SKM-1 treated with dmso at 0.1 percent for 144 hours (cell line): ENCODE measurements around the gene SOHLH2.

Experiments used
- DNase-seq: peaks from one replicate; lab custom pipeline; 2025; ENCODE audit not compliant: unreplicated experiment; lab: John Stamatoyannopoulos, UW

SOHLH2 gene

DNA sequence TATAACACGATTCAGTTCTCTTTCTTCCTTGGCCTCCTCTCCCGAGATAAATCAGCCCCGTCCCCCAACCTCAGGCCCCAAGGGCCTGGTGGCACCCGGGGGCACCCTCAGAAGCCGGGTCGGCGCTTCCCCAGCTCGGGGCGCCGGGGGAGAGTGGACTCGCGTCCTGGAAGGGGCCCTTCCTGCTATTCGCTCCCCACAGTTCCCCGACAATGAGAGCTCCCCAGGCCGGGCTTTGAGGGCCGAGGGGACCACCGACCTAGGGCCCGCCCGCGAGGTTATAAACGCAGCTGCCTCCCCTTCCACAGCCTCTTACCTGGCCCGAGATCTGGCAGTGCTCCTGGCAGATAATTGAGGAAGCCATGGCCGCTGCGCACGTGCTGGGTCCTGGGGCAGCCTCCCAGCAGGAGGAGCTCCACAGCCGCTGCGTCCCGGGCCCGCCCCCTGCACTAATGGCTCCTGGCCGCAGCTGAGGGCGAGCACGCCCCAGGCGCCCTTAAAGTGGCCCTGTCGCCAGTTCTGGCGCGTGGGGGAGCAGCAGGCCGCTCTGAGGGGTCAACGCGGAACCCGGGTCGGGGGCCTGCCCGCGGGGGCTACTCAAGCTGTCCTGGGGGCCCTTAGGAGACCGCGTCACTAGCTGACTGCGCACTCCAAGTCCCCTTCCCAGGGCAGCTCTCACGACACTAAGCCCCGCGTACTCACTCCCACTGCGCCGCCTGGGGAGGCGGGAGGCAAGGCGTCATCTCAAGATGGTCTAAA is at the start of gene SOHLH2:
Gene SOHLH2 (minus strand): TSS at position 394 of the 759 bp plus-strand sequence. CDS start 30 bp downstream, at position 364.
- no peak for DNase-seq

GRCh38 chr13:36261976-36262375 is 47.6 kb upstream of the SOHLH2 start:
- DNase-seq = no peak

DNA sequence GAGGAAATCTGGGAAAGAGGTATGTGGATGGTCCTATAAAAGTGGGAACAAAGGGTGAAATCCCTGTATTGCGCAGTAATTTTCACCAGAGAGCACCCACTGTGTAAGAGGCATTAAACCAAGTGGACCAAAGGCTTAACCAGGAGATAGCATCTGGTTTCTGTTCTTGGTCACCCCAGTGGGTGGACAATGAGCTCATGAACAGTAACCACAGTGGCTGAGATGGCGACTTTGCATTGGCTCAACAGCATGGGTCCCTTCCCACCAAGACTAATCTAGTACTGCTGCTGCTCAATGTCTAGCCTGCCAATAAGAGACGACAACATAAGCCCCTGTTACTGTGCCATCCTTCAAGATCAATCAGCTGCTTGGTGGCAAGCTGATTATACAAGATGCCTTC is 46.7 kb upstream of the SOHLH2 start:
- no peak for DNase-seq

- no peak for DNase-seq
These were observed 45.2 kb upstream of the SOHLH2 start for GRCh38 chr13:36259361-36260137.

- DNase-seq = no peak
These were observed 44.5 kb upstream of the SOHLH2 start for GRCh38 chr13:36258831-36259230.

- no peak for DNase-seq
These were observed 37.2 kb upstream of the SOHLH2 start for GRCh38 chr13:36251526-36251925.

DNA sequence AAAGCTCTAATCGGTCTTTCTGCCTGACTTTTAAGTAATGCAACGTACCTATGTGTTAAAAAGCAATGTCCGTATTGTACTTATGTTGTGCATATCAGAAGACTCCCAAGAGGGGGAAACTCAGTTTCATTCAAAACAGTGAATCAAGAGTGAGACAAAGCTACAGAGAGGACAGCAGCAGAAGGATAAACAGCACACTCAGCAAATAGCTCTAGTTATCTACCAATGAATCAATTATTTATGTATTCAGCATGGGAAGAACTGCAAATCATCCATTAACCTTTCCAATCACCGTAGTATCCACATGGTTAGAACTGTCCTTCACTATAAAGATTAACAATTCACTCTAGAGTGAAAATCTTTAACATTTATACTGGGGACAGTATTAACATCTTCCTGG is 36.7 kb upstream of the SOHLH2 start:
- no peak for DNase-seq

- no peak for DNase-seq
These were observed 34.3 kb upstream of the SOHLH2 start for GRCh38 chr13:36248700-36249099.

- DNase-seq = no peak
These were observed 30.6 kb upstream of the SOHLH2 start for GRCh38 chr13:36244990-36245389.

DNA sequence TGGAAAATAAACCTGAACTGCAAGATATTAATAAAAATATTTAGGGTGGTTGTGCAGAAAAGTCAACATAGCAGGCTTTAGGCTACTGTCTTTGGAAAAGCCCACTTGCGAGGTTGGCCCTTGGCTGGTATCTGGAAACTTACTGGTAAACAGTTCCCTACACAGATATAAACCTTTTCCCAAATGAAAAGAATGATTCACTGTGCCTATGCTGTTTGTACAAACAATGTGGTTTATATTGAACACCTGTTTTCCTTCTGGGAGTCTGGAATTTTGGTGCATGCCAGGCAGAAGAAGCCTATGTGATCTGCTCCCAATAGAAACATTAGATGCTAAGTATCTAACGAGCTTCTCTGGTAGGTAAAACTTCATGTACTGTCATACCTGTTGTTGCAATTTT is 29.7 kb upstream of the SOHLH2 start:
- no peak for DNase-seq

GRCh38 chr13:36242761-36243160 is 28.4 kb upstream of the SOHLH2 start:
- DNase-seq = no peak

GRCh38 chr13:36231236-36231635 is 16.9 kb upstream of the SOHLH2 start:
- DNase-seq = no peak

GRCh38 chr13:36224730-36225129 is 10.4 kb upstream of the SOHLH2 start:
- no peak for DNase-seq

GRCh38 chr13:36219883-36220282 is 5.5 kb upstream of the SOHLH2 start:
- no peak for DNase-seq

DNA sequence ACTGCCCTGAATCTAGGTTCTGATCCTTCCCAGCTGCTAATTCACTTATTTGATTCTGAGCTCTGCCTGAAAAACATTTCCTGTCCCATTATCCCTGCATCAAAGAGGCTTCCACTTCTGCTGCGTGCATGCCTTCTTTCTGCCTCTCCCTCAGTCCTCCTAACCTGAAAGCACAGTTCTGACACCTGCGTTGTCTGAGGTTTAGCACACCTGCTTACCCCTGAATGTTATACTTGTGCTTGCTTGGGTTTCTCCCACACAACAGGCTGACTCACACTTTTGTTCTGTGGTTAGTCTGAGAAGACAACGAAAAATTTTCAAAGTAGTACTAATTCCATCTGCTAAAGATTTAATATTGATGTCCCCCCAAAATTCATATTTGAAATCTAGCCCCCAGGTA is 3.1 kb upstream of the SOHLH2 start:
- DNase-seq = no peak

DNA sequence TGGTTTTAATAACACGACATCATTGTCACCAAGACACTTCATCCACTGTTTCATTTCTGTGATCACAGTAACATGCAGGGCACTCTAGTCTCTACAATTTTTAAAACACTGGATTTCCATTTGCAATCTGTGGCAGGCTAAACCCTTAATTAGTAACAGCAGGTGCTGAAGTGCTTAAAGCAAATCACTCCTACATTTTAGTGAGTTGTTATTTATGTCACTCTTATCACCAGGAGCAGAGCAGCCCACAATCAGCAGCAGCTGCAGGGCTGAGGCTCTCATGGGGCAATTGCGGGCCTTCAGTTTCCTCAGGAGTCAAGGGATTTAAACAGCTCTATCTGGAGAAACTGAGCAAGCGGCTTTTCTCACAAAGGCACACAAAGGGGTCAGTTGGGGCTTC is 1.6 kb downstream of the SOHLH2 start:
- DNase-seq = no peak

DNA sequence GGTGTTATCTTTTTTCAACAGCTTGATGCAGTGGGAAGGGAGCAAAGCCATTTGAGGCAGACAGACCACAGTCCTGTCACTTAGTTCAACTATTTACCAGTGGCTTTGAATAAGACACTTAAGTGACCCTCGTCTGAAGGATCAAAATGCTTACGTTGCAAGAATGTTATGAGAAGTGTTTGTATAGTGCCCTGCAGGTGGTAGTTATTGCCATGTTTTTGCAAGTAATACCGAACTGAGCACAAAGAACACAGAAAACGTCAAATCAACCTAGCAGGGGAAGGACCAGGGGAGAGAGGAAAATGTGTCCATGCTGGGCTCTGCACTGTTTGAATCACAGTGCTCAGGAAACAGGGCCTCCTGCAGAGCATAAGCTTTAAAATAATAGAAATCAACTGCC is 2.8 kb downstream of the SOHLH2 start:
- no peak for DNase-seq

- no peak for DNase-seq
These were observed 3.6 kb downstream of the SOHLH2 start for GRCh38 chr13:36210738-36211137.

DNA sequence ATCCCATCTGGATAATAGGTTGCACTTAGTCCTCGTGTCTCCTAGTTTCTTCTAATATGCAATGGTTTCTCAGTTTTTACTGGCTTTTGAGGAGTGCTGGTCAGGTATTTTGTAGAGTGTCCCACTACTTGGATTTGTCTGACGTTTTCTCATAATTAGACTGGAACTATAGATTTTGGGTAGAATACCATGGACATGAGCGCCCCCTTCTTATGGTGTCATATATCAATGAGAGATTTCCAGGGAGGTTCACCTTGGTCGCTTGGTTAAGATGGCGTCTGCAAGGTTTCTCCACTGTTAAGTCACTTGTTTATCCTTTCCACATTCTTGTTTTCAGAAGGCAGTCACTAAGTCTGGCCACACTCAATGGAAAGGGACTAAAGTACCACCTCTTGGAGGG is 6.7 kb downstream of the SOHLH2 start:
- no peak for DNase-seq

- DNase-seq = no peak
These were observed 21.1 kb downstream of the SOHLH2 start for GRCh38 chr13:36193151-36193855.

- no peak for DNase-seq
These were observed 22.2 kb downstream of the SOHLH2 start for GRCh38 chr13:36192166-36192565.

DNA sequence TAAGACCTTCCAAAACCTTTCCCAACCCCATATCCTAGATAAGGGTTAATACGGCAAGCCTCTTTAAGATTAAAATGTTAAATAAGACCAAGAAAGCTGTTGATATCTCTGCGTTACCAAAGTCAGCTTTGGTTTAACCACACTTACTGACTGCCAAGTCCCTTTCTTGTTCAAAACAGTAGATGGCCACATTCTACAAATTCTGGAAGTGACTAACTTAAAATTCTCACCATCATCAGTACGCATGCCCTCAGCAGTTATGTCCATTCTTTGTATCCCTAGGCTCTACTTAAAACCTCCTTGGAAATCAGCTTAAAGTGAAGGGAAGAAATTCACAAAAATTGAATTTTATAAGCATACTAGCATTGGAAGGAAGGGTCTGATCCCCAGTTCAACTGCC is 23.6 kb downstream of the SOHLH2 start:
- DNase-seq = no peak
